GM23338 (cell line): ENCODE measurements around the gene SMG6. TPM values are rescaled to one million over a fixed set of nuclear protein-coding genes. Genes with fewer than 3 reads are reported as not detected.
A peak's percentile ranks its signal among the peaks of the same experiment; 100 is the strongest.

Experiments used
- ATAC-seq: fragments of 200-7000 bp; cut with Tn5 transposase; 3 replicates; pipeline ENCODE4 v1.9.1; 2020
- DNase-seq: peaks from one replicate; pipeline ENCODE4 v3.0.0-alpha.2; 2015; ENCODE audit warnings: low spot score
- H2AFZ ChIP-seq: fragments of 200-600 bp; sonication (generic); 2 replicates; pipeline ENCODE4 v1.8.0; 2016; ENCODE audit warnings: antibody characterized with exemption, mild to moderate bottlenecking, moderate library complexity
- H3F3A ChIP-seq: fragments of 200-600 bp; sonication (generic); replicated peaks from 2 replicates; pipeline ENCODE4 v1.8.0; 2017; ENCODE audit warnings: antibody characterized with exemption, mixed run types, low read depth
- H3K27ac ChIP-seq: fragments of 200-600 bp; sonication (generic); 2 replicates; pipeline ENCODE4 v1.6.1; 2016; ENCODE audit warnings: low read depth
- H3K27me3 ChIP-seq: fragments of 200-600 bp; sonication (generic); 2 replicates; pipeline ENCODE4 v1.8.0; 2016; ENCODE audit warnings: mild to moderate bottlenecking, mixed run types, moderate library complexity; ENCODE audit not compliant: insufficient read depth
- H3K36me3 ChIP-seq: fragments of 200-600 bp; sonication (generic); 2 replicates; pipeline ENCODE4 v1.8.0; 2016; ENCODE audit warnings: mild to moderate bottlenecking; ENCODE audit not compliant: insufficient read depth
- H3K4me1 ChIP-seq: fragments of 200-600 bp; sonication (generic); 2 replicates; pipeline ENCODE4 v1.8.0; 2016; ENCODE audit warnings: mild to moderate bottlenecking, moderate library complexity; ENCODE audit not compliant: insufficient read depth
- H3K4me2 ChIP-seq: fragments of 200-600 bp; sonication (generic); 2 replicates; pipeline ENCODE4 v1.7.1; 2017; ENCODE audit warnings: mixed run types
- H3K4me3 ChIP-seq: fragments of 200-600 bp; sonication (generic); 2 replicates; pipeline ENCODE4 v1.6.1; 2016; ENCODE audit warnings: mixed run types
- H3K79me2 ChIP-seq: fragments of 200-600 bp; sonication (generic); replicated peaks from 2 replicates; pipeline ENCODE4 v1.8.0; 2017; ENCODE audit warnings: mild to moderate bottlenecking; ENCODE audit not compliant: insufficient read depth
- H3K9me2 ChIP-seq: fragments of 200-600 bp; sonication (generic); 2 replicates; pipeline ENCODE4 v1.8.0; 2017; ENCODE audit not compliant: insufficient read depth
- H4K20me1 ChIP-seq: fragments of 200-600 bp; sonication (generic); replicated peaks from 2 replicates; pipeline ENCODE4 v1.8.0; 2017; ENCODE audit warnings: mild to moderate bottlenecking; ENCODE audit not compliant: insufficient read depth
- H3K27ac Mint-ChIP-seq: 2 replicates; pipeline ENCODE4 v1.8.0; 2020; ENCODE audit warnings: inconsistent platforms, mild to moderate bottlenecking, moderate library complexity, mixed read lengths
- H3K27me3 Mint-ChIP-seq: 3 replicates; pipeline ENCODE4 v1.8.0; 2022; ENCODE audit warnings: low read depth, mild to moderate bottlenecking, moderate library complexity, mixed read lengths, inconsistent platforms; ENCODE audit not compliant: insufficient read depth, poor library complexity
- H3K36me3 Mint-ChIP-seq: 3 replicates; pipeline ENCODE4 v1.8.0; 2021; ENCODE audit warnings: low read depth, mild to moderate bottlenecking, inconsistent platforms, moderate library complexity, mixed read lengths
- H3K4me1 Mint-ChIP-seq: 3 replicates; pipeline ENCODE4 v1.8.0; 2020; ENCODE audit warnings: mild to moderate bottlenecking, inconsistent platforms, mixed read lengths
- H3K4me3 Mint-ChIP-seq: 3 replicates; pipeline ENCODE4 v1.8.0; 2021; ENCODE audit warnings: moderate library complexity, mild to moderate bottlenecking, inconsistent platforms, mixed read lengths
- H3K9me3 Mint-ChIP-seq: 3 replicates; pipeline ENCODE4 v1.8.0; 2020; ENCODE audit warnings: moderate library complexity, mild to moderate bottlenecking, inconsistent platforms, mixed read lengths
- EZH2 ChIP-seq: fragments of 200-600 bp; sonication (generic); IDR thresholded peaks from one replicate; pipeline ENCODE4 v1.8.0; 2017; ENCODE audit warnings: antibody characterized with exemption, mild to moderate bottlenecking, low read depth; ENCODE audit not compliant: unreplicated experiment
- POLR2AphosphoS5 ChIP-seq: IDR thresholded peaks from 2 replicates; pipeline ENCODE4 v1.6.1; 2016; ENCODE audit warnings: antibody characterized with exemption, low read depth
- STAT1 ChIP-seq: IDR thresholded peaks from one replicate; pipeline ENCODE4 v1.6.1; 2016; ENCODE audit warnings: antibody characterized with exemption; ENCODE audit not compliant: unreplicated experiment
- ZNF462 ChIP-seq: fragments of 250-450 bp; sonication (Bioruptor Pico); IDR thresholded peaks from 2 replicates; pipeline ENCODE4 v1.5.0; 2020; ENCODE audit warnings: mild to moderate bottlenecking, moderate library complexity
- polyA plus RNA-seq: library from polyadenylated mRNA; unstranded; fragments of >200 nt; fragmentation: Nextera tagmentation; extraction: Ambion mirVana; gene quantifications from 2 replicates; pipeline ENCODE4 v1.2.1, GENCODE V29; 2016
- total RNA-seq: library from RNA; depleted of rRNA; stranded (reverse); fragments of >200 nt; shearing (Covaris generic); gene quantifications from 2 replicates; pipeline ENCODE4 v1.2.3, GENCODE V29; 2014

SMG6 gene
- total and polyA plus RNA-seq, 2 experiments from 2014 or later = 10.4 to 43.1 TPM

GRCh38 chr17:2060385-2060658 is 243.3 kb downstream of the SMG6 start (continued):
- no peak for TF ChIP-seq ZNF462 (CRISPR knock-in tag)
- no peak for TF ChIP-seq POLR2AphosphoS5

GRCh38 chr17:2059547-2060384 is 243.8 kb downstream of the SMG6 start:
- TF ChIP-seq EZH2 (peak; percentile 23), STAT1 (no peak)
- DNase-seq = no peak
- Histone ChIP-seq H3K27ac (no peak overlapping the region), H2AFZ (no peak overlapping the region), H3K79me2 (no peaks in the 10 kb centered on the region), H3F3A (0 out of 2 replicates have a peak, but pooled peaks cover 10% of the 10 kb centered on the region), H3K4me3 (peak overlapping the region; percentile 49), H3K9me2 (no peaks in the 10 kb centered on the region), H3K27me3 (peaks cover 62% of the 10 kb centered on the region), H3K4me2 (peak overlapping the region; percentile 73), H3K4me1 (peaks cover 28% of the 10 kb centered on the region), H4K20me1 (no peaks in the 10 kb centered on the region; the same call in 1 of the 2 replicates), H3K36me3 (no peaks in the 10 kb centered on the region)
- Mint-ChIP-seq H3K27ac (no peak overlapping the region), H3K27me3 (peaks cover 61% of the 10 kb centered on the region), H3K4me1 (peaks cover 38% of the 10 kb centered on the region), H3K9me3 (no peaks in the 10 kb centered on the region), H3K36me3 (peaks cover 9% of the 10 kb centered on the region), H3K4me3 (peak overlapping the region; percentile 54)
- ATAC-seq = no peak
